HG03103 (cell line): ENCODE measurements around the gene CLEC5A.
"Not testable (repeated sequence)": the region's sequence is repeated elsewhere in the genome, so short reads cannot be mapped to it uniquely, and the experiment has no call there.

ENCODE experiments used
- ATAC-seq: cut with Tn5 transposase; IDR thresholded peaks from one replicate; pipeline ENCODE4 v1.9.1; 2021; ENCODE audit warnings: low read depth; ENCODE audit not compliant: unreplicated experiment

CLEC5A gene

GRCh38 chr7:141949451-141949850 lies 2.7 kb upstream of the CLEC5A start:
- no peak for ATAC-seq

- ATAC-seq = no peak
Observed at GRCh38 chr7:141949021-141949420, 2.2 kb upstream of the CLEC5A start.

- no peak for ATAC-seq
Observed at GRCh38 chr7:141945356-141945755, 1.4 kb downstream of the CLEC5A start.

DNA sequence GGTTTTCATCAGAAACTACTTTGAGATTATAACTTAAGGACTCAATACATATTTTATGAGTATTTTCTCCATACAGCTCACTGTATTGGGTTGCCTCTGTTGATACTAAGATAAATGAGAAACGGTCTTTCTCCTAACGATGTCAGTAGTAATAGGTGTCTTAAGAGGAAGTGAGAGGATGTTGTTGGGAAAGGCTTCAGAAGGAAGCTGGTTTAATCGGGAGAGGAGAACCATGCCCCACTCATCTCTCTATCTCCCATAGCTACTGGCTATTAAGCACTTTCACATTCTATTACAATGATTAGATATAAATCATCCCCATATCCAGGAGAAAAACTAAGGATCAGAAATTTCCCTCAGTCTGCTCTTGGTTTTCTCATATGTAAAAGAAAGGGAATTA lies 2.0 kb downstream of the CLEC5A start:
- no peak for ATAC-seq

- no peak for ATAC-seq
Observed at GRCh38 chr7:141943846-141944245, 2.9 kb downstream of the CLEC5A start.

GRCh38 chr7:141941075-141941474 lies 5.7 kb downstream of the CLEC5A start:
- no peak for ATAC-seq

DNA sequence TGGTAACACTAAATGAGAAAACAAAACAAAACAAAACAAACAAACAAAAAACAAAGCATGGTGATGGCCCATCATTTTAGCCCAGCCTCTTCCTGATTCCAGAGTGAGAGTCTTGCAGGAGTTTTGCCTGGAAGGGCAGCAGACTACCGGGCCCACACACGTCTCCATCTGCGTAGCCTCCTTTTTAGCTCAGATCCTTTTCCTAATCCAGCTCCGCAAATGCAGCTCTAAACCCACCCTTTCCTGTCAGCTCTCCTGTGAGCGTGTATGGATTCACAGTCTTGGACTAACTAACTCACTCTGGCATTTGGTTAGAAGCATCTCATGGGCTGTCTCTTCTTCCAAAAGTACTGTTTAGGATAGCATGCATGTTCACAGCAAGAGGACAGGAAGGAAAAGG lies 16.6 kb downstream of the CLEC5A start:
- no peak for ATAC-seq

GRCh38 chr7:141928845-141929195 lies 18.0 kb downstream of the CLEC5A start:
- ATAC-seq = no peak

GRCh38 chr7:141928146-141928844 lies 18.5 kb downstream of the CLEC5A start:
- no peak for ATAC-seq

GRCh38 chr7:141920281-141920680 lies 26.5 kb downstream of the CLEC5A start:
- no peak for ATAC-seq

- no peak for ATAC-seq
Observed at GRCh38 chr7:141916099-141916498, 30.7 kb downstream of the CLEC5A start, which contains the start of gene OR9A4. Gene OR9A4, plus strand, starts transcription at chr7:141916399. Its CDS starts 2,477 bp downstream, at chr7:141918876.

GRCh38 chr7:141915565-141915964 lies 31.2 kb downstream of the CLEC5A start:
- no peak for ATAC-seq

DNA sequence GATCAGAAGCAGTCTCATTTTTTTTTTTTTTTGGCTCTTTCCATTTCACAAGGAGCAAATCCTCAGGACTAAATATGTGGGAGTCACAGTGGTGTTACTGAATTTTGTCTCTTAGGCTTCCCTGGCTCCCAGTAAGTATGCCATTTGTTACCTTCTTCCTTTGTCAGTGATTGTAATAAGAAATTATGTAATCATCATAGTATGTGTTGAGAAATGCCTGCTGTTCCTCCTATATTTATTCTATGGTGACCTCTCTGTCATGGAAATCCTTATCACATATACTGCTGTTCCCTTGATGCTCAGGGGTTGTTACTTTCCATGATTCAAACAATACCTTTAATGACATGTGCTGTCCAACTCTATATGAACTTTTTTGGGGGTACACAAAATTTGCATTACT lies 35.4 kb downstream of the CLEC5A start:
- ATAC-seq = no peak

GRCh38 chr7:141906285-141906684 lies 40.5 kb downstream of the CLEC5A start:
- no peak for ATAC-seq

GRCh38 chr7:141899366-141899765 lies 47.4 kb downstream of the CLEC5A start:
- ATAC-seq = not testable (repeated sequence)

- ATAC-seq = no peak
Observed at GRCh38 chr7:141891336-141891735, 55.4 kb downstream of the CLEC5A start.

DNA sequence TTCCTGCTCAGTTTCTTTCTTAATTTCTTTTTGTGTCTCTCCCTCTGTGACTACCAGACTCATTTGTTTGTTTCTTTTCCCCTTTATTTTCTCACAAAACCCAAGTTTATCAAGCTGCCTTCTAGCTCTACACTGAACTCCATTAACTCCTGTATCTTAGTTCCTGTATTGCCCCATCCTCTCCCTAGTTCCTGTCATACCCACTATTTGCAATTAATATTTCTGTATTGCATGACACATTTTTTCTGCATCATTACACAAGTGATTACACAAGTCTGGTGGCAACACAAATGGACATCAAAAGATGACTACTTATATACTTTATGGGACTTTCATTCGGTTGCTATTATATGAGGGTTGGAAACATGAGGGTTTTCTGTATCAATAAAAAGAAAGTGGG lies 57.5 kb downstream of the CLEC5A start:
- ATAC-seq = no peak

DNA sequence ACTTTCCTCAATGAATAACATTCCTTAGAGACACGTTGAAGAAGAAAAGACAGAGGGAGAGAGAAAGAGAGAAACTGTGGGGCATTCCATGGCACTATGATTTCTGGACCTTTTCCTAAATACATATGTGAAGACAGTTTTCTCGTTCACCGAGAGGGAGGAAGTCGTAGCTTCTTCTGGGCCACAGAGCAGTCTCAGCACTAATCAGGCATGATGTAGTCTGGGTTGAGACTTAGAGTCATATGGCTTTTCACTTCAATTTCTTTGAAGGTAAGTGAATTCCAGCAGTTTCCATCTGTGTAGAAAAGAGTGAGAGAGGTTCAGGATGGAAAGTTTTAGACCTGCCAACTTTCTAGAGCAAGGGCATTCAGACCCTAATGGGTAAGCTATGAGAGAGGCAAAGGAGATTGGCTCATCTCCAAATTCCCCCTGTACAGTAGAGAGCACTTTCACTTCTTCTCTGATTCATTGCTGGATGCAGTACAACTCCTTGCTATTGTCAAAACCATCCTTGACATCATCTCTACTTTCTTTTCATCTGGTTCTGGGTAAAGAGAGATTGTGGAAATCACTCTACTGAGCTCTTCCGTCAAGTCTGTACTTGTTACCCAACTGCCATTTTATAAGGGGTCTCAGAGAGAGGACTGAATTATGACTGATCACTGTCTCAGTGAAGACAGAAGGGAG lies 62.1 kb downstream of the CLEC5A start:
- peak; percentile 94 for ATAC-seq

DNA sequence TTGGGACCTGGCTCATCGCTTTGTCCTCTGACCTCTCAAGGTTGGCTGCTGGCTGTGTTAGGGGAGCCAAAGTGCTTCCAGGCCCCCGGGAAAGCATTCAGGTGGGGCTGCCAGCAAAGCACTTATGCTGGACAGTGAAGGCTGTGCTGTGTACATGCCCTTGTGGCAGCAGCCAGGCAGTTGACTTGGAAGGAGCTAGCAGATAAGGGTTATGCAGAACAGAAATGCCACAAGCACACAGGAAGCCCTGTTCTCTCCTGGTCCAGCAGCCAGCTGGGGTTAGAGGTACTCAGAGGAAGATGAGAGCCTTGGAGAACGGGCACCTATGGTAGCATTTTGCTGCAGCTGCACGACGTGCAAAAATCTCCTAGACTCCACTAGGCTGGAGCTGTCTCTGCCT lies 65.8 kb downstream of the CLEC5A start:
- no peak for ATAC-seq

- no peak for ATAC-seq
Observed at GRCh38 chr7:141877365-141877764, 69.4 kb downstream of the CLEC5A start.
